H9 (cell line): ENCODE data around the gene PSME1. TPM values are rescaled to one million over a fixed set of nuclear protein-coding genes. Genes with fewer than 3 reads are reported as not detected.

Experiments
- DNase-seq: peaks from one replicate; pipeline ENCODE4 v3.0.0-alpha.2; 2017
- H2AFZ ChIP-seq: one replicate; pipeline ENCODE4 v1.6.1; 2013; ENCODE audit warnings: mild to moderate bottlenecking, low read length, control low read depth, moderate library complexity
- H2AK5ac ChIP-seq: 2 replicates; pipeline ENCODE4 v1.6.1; 2013; ENCODE audit warnings: low read length, control low read depth, mixed read lengths; ENCODE audit not compliant: insufficient read length
- H2BK120ac ChIP-seq: one replicate; pipeline ENCODE4 v1.6.1; 2013; ENCODE audit warnings: low read depth, mild to moderate bottlenecking, low read length, control low read depth, inconsistent platforms; ENCODE audit not compliant: poor library complexity, severe bottlenecking
- H2BK12ac ChIP-seq: 2 replicates; pipeline ENCODE4 v1.6.1; 2013; ENCODE audit warnings: low read length, control low read depth, mixed read lengths, low read depth; ENCODE audit not compliant: insufficient read length
- H2BK15ac ChIP-seq: 2 replicates; pipeline ENCODE4 v1.6.1; 2013; ENCODE audit warnings: low read depth, low read length, control low read depth
- H2BK20ac ChIP-seq: one replicate; pipeline ENCODE4 v1.6.1; 2013; ENCODE audit warnings: low read depth, mild to moderate bottlenecking, low read length, control low read depth, inconsistent platforms; ENCODE audit not compliant: poor library complexity, severe bottlenecking
- H2BK5ac ChIP-seq: 2 replicates; pipeline ENCODE4 v1.6.1; 2013; ENCODE audit warnings: low read length, control low read depth, mixed read lengths; ENCODE audit not compliant: insufficient read length
- H3K14ac ChIP-seq: 2 replicates; pipeline ENCODE4 v1.6.1; 2013; ENCODE audit warnings: low read length, control low read depth; ENCODE audit not compliant: insufficient read depth
- H3K18ac ChIP-seq: 2 replicates; pipeline ENCODE4 v1.6.1; 2013; ENCODE audit warnings: low read depth, mild to moderate bottlenecking, mixed read lengths, low read length, control low read depth; ENCODE audit not compliant: insufficient read length
- H3K23ac ChIP-seq: 2 replicates; pipeline ENCODE4 v1.6.1; 2013; ENCODE audit warnings: low read length, control low read depth, mixed read lengths, low read depth; ENCODE audit not compliant: insufficient read length
- H3K23me2 ChIP-seq: 2 replicates; pipeline ENCODE4 v1.6.1; 2013; ENCODE audit warnings: low read depth, mild to moderate bottlenecking, mixed read lengths, low read length, control low read depth; ENCODE audit not compliant: insufficient read length, poor library complexity, severe bottlenecking
- H3K27ac ChIP-seq: 2 replicates; pipeline ENCODE4 v1.5.1; 2013; ENCODE audit warnings: low read length, control low read depth, mixed read lengths, low read depth; ENCODE audit not compliant: insufficient read length
- H3K27me3 ChIP-seq: 2 replicates; pipeline ENCODE4 v1.6.1; 2013; ENCODE audit warnings: low read length, control low read depth, inconsistent platforms; ENCODE audit not compliant: insufficient read depth
- H3K4ac ChIP-seq: 2 replicates; pipeline ENCODE4 v1.6.1; 2013; ENCODE audit warnings: low read depth, mild to moderate bottlenecking, control low read depth, inconsistent platforms, low read length, moderate library complexity
- H3K4me1 ChIP-seq: 2 replicates; pipeline ENCODE4 v1.6.1; 2013; ENCODE audit warnings: low read length, control low read depth, inconsistent platforms; ENCODE audit not compliant: insufficient read depth
- H3K4me2 ChIP-seq: 2 replicates; pipeline ENCODE4 v1.6.1; 2013; ENCODE audit warnings: low read length, control low read depth, mixed read lengths; ENCODE audit not compliant: insufficient read length, insufficient read depth
- H3K56ac ChIP-seq: 2 replicates; pipeline ENCODE4 v1.6.1; 2013; ENCODE audit warnings: low read depth, mild to moderate bottlenecking, mixed read lengths, low read length, control low read depth; ENCODE audit not compliant: insufficient read length
- H3K79me1 ChIP-seq: 2 replicates; pipeline ENCODE4 v1.6.1; 2013; ENCODE audit warnings: low read depth, mild to moderate bottlenecking, moderate library complexity, low read length, control low read depth, inconsistent platforms; ENCODE audit not compliant: insufficient read depth, poor library complexity, severe bottlenecking
- H3K79me2 ChIP-seq: 2 replicates; pipeline ENCODE4 v1.6.1; 2013; ENCODE audit warnings: low read length, control low read depth, inconsistent platforms; ENCODE audit not compliant: insufficient read depth
- H3K9ac ChIP-seq: 2 replicates; pipeline ENCODE4 v1.6.1; 2013; ENCODE audit warnings: low read length, control low read depth, mixed read lengths; ENCODE audit not compliant: insufficient read length; ENCODE audit errors: extremely low read depth
- H3K9me3 ChIP-seq: one replicate; pipeline ENCODE4 v1.6.1; 2013; ENCODE audit warnings: low read depth, low read length, inconsistent platforms; ENCODE audit not compliant: control insufficient read depth
- H3T11ph ChIP-seq: one replicate; pipeline ENCODE4 v1.6.1; 2013; ENCODE audit warnings: mild to moderate bottlenecking, low read length, control low read depth, inconsistent platforms
- H4K20me1 ChIP-seq: one replicate; pipeline ENCODE4 v1.6.1; 2013; ENCODE audit not compliant: control insufficient read depth, insufficient read length, insufficient read depth
- H4K5ac ChIP-seq: 2 replicates; pipeline ENCODE4 v1.6.1; 2013; ENCODE audit warnings: low read depth, mild to moderate bottlenecking, mixed read lengths, low read length, control low read depth; ENCODE audit not compliant: insufficient read length
- H4K8ac ChIP-seq: replicated peaks from 2 replicates; pipeline ENCODE4 v1.6.1; 2013; ENCODE audit warnings: low read length, control low read depth, mixed read lengths, low read depth; ENCODE audit not compliant: insufficient read length
- H4K91ac ChIP-seq: 2 replicates; pipeline ENCODE4 v1.6.1; 2013; ENCODE audit warnings: low read depth, mild to moderate bottlenecking, moderate library complexity, mixed read lengths, low read length, control low read depth; ENCODE audit not compliant: insufficient read length
- H3K27ac Mint-ChIP-seq, 3 experiments: 2 replicates in 2 of 3; 3 replicates in 1 of 3; pipeline ENCODE4 v1.8.0; 2020 to 2021; ENCODE audit warnings: mixed read lengths in 3 of 3, mild to moderate bottlenecking in 1 of 3, moderate library complexity in 1 of 3
- H3K27me3 Mint-ChIP-seq: 2 replicates; pipeline ENCODE4 v1.8.0; 2021; ENCODE audit warnings: low read depth, mild to moderate bottlenecking, moderate library complexity, mixed read lengths
- H3K36me3 Mint-ChIP-seq, 3 experiments: 2 replicates in 2 of 3; 3 replicates in 1 of 3; pipeline ENCODE4 v1.8.0; 2020 to 2021; ENCODE audit warnings: low read depth in 3 of 3, mixed read lengths in 3 of 3; ENCODE audit not compliant: insufficient read depth in 1 of 3
- H3K4me1 Mint-ChIP-seq, 2 experiments: 2 replicates each; pipeline ENCODE4 v1.8.0; 2020; ENCODE audit warnings: mixed read lengths in 2 of 2
- H3K4me3 Mint-ChIP-seq, 2 experiments: 2 replicates in 1 of 2; 3 replicates in 1 of 2; pipeline ENCODE4 v1.8.0; 2020 to 2021; ENCODE audit warnings: mild to moderate bottlenecking in 2 of 2, mixed read lengths in 2 of 2, moderate library complexity in 1 of 2
- H3K9me3 Mint-ChIP-seq, 2 experiments: 2 replicates in 1 of 2; 3 replicates in 1 of 2; pipeline ENCODE4 v1.8.0; 2020; ENCODE audit warnings: mild to moderate bottlenecking in 2 of 2, mixed read lengths in 2 of 2, moderate library complexity in 1 of 2
- WGBS: extraction: QIAGEN DNeasy Blood & Tissue Kit; methylation state at CpG from one replicate; pipeline ENCODE4 v1.1.7; 2013; ENCODE audit warnings: missing lambda C conversion rate, low lambda C conversion rate, mixed read lengths; ENCODE audit not compliant: insufficient read length; ENCODE audit errors: extremely low coverage; 5-methylcytosine and 5-hydroxymethylcytosine counted together
- long read RNA-seq: library from polyadenylated mRNA; unstranded; transcript quantifications from one replicate; pipeline ENCODE4 v2.0.0, GENCODE V29; 2020
- total RNA-seq: library from RNA; stranded (reverse); gene quantifications from 2 replicates; pipeline ENCODE4 v1.2.1, GENCODE V29; 2021
- TF ChIP-seq, protein P1 (sequence below): fragments of 200-600 bp; sonication (generic); conservative IDR thresholded peaks from 3 replicates; pipeline ENCODE4 v1.8.0; 2021; ENCODE audit warnings: antibody characterized with exemption, mild to moderate bottlenecking

The PSME1 gene
- 109 TPM in 2 replicates for total RNA-seq
- long read RNA-seq, transcript PSME1-201 (11 exons, 1,006 nt): major isoform, 140 of 167 reads
- long read RNA-seq, partial matches to known transcripts: 12 of 167 reads
- long read RNA-seq, other reads (novel, unspliced or antisense): 10 of 167 reads

DNA sequence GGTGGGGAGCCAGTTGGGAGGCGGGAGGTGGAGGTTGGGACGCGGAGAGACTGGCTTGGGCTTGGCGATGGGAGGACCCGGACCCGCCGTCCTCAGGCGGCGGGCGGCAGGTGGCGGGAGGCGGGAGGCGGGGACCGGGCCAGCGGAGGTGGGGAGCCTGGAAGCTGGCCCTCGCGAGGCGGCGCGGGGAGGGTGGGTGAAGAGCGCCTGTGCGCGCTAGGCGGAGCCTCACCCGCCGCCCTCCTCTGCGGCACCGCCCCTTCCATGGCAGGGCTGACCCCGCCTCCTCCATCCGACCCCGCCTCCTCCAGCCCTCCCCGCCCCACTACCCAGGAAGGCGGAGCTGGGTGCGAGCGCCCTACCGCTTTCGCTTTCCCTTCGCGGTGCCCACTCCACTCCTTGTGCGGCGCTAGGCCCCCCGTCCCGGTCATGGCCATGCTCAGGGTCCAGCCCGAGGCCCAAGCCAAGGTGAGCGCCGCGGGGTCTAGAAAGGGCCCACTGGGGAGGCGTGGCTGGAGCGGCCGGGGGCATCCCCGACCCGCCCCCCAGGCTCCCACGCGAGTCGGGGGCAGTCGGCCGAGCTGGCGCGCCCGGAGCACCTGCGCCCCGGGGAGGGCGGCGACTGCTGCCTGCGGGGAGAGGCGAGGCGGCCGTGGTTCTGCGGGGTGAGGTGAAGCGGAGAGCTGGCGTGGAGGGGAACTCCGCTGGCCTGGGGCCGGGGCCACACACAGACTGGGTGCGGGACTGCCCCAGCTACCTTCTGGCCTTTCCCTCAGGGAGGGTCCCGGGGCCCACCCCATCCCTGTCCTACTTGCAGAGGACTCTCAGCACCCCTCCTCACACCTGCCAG lies at the start of gene PSME1:
Gene PSME1 (plus strand): TSS at position 361 of the 850 bp plus-strand sequence. CDS start 69 bp downstream, at position 430.
- no peak within 1 kb of the TSS for H4K8ac ChIP-seq
- H4K20me1 ChIP-seq: no peaks in the 10 kb centered on the region
- no peak within 1 kb of the TSS for H2AK5ac ChIP-seq
- H2BK12ac ChIP-seq: no peak within 1 kb of the TSS
- no peak within 1 kb of the TSS for H3K23ac ChIP-seq
- H2BK5ac ChIP-seq: no peak within 1 kb of the TSS
- H4K5ac ChIP-seq: no peak within 1 kb of the TSS
- H3K9me3 ChIP-seq: no peaks in the 10 kb centered on the region
- no peaks in the 10 kb centered on the region for H3K27me3 ChIP-seq
- no peak within 1 kb of the TSS for H3K56ac ChIP-seq
- H2BK20ac ChIP-seq: no peak within 1 kb of the TSS
- Mint-ChIP-seq H3K4me3 (peak within 1 kb of the TSS; percentile 82 to 89), H3K9me3 (0 out of 5 replicates have a peak, but pooled peaks cover 0 to 2% of the 10 kb centered on the region in 2 experiments), H3K36me3 (peaks cover 22 to 34% (median 27%) of the 10 kb centered on the region in 3 experiments), H3K27me3 (no peaks in the 10 kb centered on the region), H3K4me1 (peaks cover 28 to 33% of the 10 kb centered on the region in 2 experiments), H3K27ac (peak within 1 kb of the TSS; percentile 55 to 93 (median 82); a peak in 5 of 7 replicates)
- no peak within 1 kb of the TSS for H3K27ac ChIP-seq
- no peak within 1 kb of the TSS for H2BK120ac ChIP-seq
- H2BK15ac ChIP-seq: no peak within 1 kb of the TSS
- no peak within 1 kb of the TSS for H2AFZ ChIP-seq
- H3K79me1 ChIP-seq: peaks cover 2% of the 10 kb centered on the region
- no peak within 1 kb of the TSS for H3K4ac ChIP-seq
- no peak within 1 kb of the TSS for H4K91ac ChIP-seq
- H3K4me2 ChIP-seq: peak within 1 kb of the TSS; percentile 64
- TF ChIP-seq, protein P1, sequence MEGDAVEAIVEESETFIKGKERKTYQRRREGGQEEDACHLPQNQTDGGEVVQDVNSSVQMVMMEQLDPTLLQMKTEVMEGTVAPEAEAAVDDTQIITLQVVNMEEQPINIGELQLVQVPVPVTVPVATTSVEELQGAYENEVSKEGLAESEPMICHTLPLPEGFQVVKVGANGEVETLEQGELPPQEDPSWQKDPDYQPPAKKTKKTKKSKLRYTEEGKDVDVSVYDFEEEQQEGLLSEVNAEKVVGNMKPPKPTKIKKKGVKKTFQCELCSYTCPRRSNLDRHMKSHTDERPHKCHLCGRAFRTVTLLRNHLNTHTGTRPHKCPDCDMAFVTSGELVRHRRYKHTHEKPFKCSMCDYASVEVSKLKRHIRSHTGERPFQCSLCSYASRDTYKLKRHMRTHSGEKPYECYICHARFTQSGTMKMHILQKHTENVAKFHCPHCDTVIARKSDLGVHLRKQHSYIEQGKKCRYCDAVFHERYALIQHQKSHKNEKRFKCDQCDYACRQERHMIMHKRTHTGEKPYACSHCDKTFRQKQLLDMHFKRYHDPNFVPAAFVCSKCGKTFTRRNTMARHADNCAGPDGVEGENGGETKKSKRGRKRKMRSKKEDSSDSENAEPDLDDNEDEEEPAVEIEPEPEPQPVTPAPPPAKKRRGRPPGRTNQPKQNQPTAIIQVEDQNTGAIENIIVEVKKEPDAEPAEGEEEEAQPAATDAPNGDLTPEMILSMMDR: no peak
- H3K4me1 ChIP-seq: no peaks in the 10 kb centered on the region
- peaks cover 3% of the 10 kb centered on the region; the same call in 1 of the 2 replicates for H3K79me2 ChIP-seq
- H3K18ac ChIP-seq: no peak within 1 kb of the TSS
- H3K14ac ChIP-seq: 0 out of 2 replicates have a peak within 1 kb of the TSS, but pooled peaks have one; percentile 59
- peaks cover 10% of the 10 kb centered on the region for H3K23me2 ChIP-seq
- no CpG with 5 or more reads among the region's 75 CpGs for WGBS
- DNase-seq: peak; percentile 93
- H3T11ph ChIP-seq: no peak within 1 kb of the TSS
- no peak within 1 kb of the TSS for H3K9ac ChIP-seq
